ENCODE measurements around the gene EEFSEC. TPM values are rescaled to one million over a fixed set of nuclear protein-coding genes. Genes with fewer than 3 reads are reported as not detected.

The EEFSEC gene
- total RNA-seq, 1 experiment from 2014 or later: 9.6 TPM

- TF ChIP-seq EZH2phosphoT487 (IDR thresholded peaks at IDR 0.05; ENCODE audit: borderline replicate concordance, low read length) (no peak), CTCF (conservative IDR thresholded peaks at IDR 0.05; ENCODE audit: low read depth, low read length) (no peak), EZH2 (IDR thresholded peaks at IDR 0.05; ENCODE audit: low read length, unreplicated experiment) (no peak)
- H3F3A ChIP-seq (ENCODE audit: low read length, unreplicated experiment): no peaks in the 10 kb centered on the region
- no peak overlapping the region for H3K9ac ChIP-seq (ENCODE audit: low read length)
- no peaks in the 10 kb centered on the region for H3K27me3 ChIP-seq (ENCODE audit: low read length)
- no peaks in the 10 kb centered on the region for H3K4me1 ChIP-seq (ENCODE audit: insufficient read depth, low read length)
- intact Hi-C loops (cut with micrococcal nuclease): loop anchor here (10.0 kb wide), 2 partner anchors 128 to 208 kb away; no protein-coding TSS in a partner anchor
- no peaks in the 10 kb centered on the region for H3K9me2 ChIP-seq (replicated peaks; ENCODE audit: low read length)
- H3K79me2 ChIP-seq (ENCODE audit: low read length): no peaks in the 10 kb centered on the region
- no peak overlapping the region for H3K27ac ChIP-seq (ENCODE audit: low read length)
- H2AFZ ChIP-seq (ENCODE audit: low read length): no peak overlapping the region
- no peaks in the 10 kb centered on the region for H3K9me3 ChIP-seq (ENCODE audit: low read length)
- DNase-seq (no peak), ATAC-seq (no peak)
- no peak overlapping the region for H3K4me3 ChIP-seq (ENCODE audit: low read length)
- no peak overlapping the region for H3K4me2 ChIP-seq (ENCODE audit: low read length)
- H3K36me3 ChIP-seq (ENCODE audit: low read depth, low read length): no peaks in the 10 kb centered on the region
- ChIA-PET CTCF (no interaction called here), POLR2A (ENCODE audit: unreplicated experiment) (no interaction called here)
- H4K20me1 ChIP-seq (ENCODE audit: low read length): no peaks in the 10 kb centered on the region
- BruUV-seq (replicated peaks): no TSS peak
Measured at GRCh38 chr3:128176276-128176833, 23.1 kb downstream of the EEFSEC start.

GRCh38 chr3:128177865-128178264 is 24.6 kb downstream of the EEFSEC start:
- ChIA-PET POLR2A (ENCODE audit: unreplicated experiment) (no interaction called here), CTCF (no interaction called here)
- H3F3A ChIP-seq (ENCODE audit: low read length, unreplicated experiment): no peaks in the 10 kb centered on the region
- no peak overlapping the region for H3K9ac ChIP-seq (ENCODE audit: low read length)
- no peaks in the 10 kb centered on the region for H3K36me3 ChIP-seq (ENCODE audit: low read depth, low read length)
- H3K27ac ChIP-seq (ENCODE audit: low read length): no peak overlapping the region
- H3K9me2 ChIP-seq (replicated peaks; ENCODE audit: low read length): no peaks in the 10 kb centered on the region
- no peak overlapping the region for H3K4me2 ChIP-seq (ENCODE audit: low read length)
- H4K20me1 ChIP-seq (ENCODE audit: low read length): no peaks in the 10 kb centered on the region
- no TSS peak for BruUV-seq (replicated peaks)
- DNase-seq (no peak), ATAC-seq (no peak)
- no peak overlapping the region for H3K4me3 ChIP-seq (ENCODE audit: low read length)
- TF ChIP-seq EZH2 (IDR thresholded peaks at IDR 0.05; ENCODE audit: low read length, unreplicated experiment) (no peak), EZH2phosphoT487 (IDR thresholded peaks at IDR 0.05; ENCODE audit: borderline replicate concordance, low read length) (no peak), CTCF (conservative IDR thresholded peaks at IDR 0.05; ENCODE audit: low read depth, low read length) (no peak)
- H2AFZ ChIP-seq (ENCODE audit: low read length): no peak overlapping the region
- no peaks in the 10 kb centered on the region for H3K9me3 ChIP-seq (ENCODE audit: low read length)
- intact Hi-C loops (cut with micrococcal nuclease): loop anchor here (10.0 kb wide), 2 partner anchors 127 to 207 kb away; no protein-coding TSS in a partner anchor
- no peaks in the 10 kb centered on the region for H3K4me1 ChIP-seq (ENCODE audit: insufficient read depth, low read length)
- H3K27me3 ChIP-seq (ENCODE audit: low read length): no peaks in the 10 kb centered on the region
- H3K79me2 ChIP-seq (ENCODE audit: low read length): no peaks in the 10 kb centered on the region

GRCh38 chr3:128178782-128179483 is 25.7 kb downstream of the EEFSEC start:
- H2AFZ ChIP-seq (ENCODE audit: low read length): no peak overlapping the region
- intact Hi-C loops (cut with micrococcal nuclease): loop anchor here (10.0 kb wide), 2 partner anchors 126 to 206 kb away; no protein-coding TSS in a partner anchor
- no peak overlapping the region for H3K4me2 ChIP-seq (ENCODE audit: low read length)
- H3K9ac ChIP-seq (ENCODE audit: low read length): no peak overlapping the region
- H3K79me2 ChIP-seq (ENCODE audit: low read length): no peaks in the 10 kb centered on the region
- H3K9me2 ChIP-seq (replicated peaks; ENCODE audit: low read length): no peaks in the 10 kb centered on the region
- H3K27ac ChIP-seq (ENCODE audit: low read length): no peak overlapping the region
- H3K4me1 ChIP-seq (ENCODE audit: insufficient read depth, low read length): no peaks in the 10 kb centered on the region
- no peaks in the 10 kb centered on the region for H3K27me3 ChIP-seq (ENCODE audit: low read length)
- DNase-seq: no peak
- H3K9me3 ChIP-seq (ENCODE audit: low read length): no peaks in the 10 kb centered on the region
- no TSS peak for BruUV-seq (replicated peaks)
- H3K4me3 ChIP-seq (ENCODE audit: low read length): no peak overlapping the region
- TF ChIP-seq EZH2 (IDR thresholded peaks at IDR 0.05; ENCODE audit: low read length, unreplicated experiment) (no peak), EZH2phosphoT487 (IDR thresholded peaks at IDR 0.05; ENCODE audit: borderline replicate concordance, low read length) (no peak), CTCF (conservative IDR thresholded peaks at IDR 0.05; ENCODE audit: low read depth, low read length) (no peak)
- ChIA-PET POLR2A (ENCODE audit: unreplicated experiment) (interaction anchor here (0.7 kb wide), 1 partner anchor 11 kb away, joined by 4 read pairs; no protein-coding TSS in a partner anchor), CTCF (no interaction called here)
- H4K20me1 ChIP-seq (ENCODE audit: low read length): no peaks in the 10 kb centered on the region
- no peak for ATAC-seq
- H3F3A ChIP-seq (ENCODE audit: low read length, unreplicated experiment): no peaks in the 10 kb centered on the region
- H3K36me3 ChIP-seq (ENCODE audit: low read depth, low read length): no peaks in the 10 kb centered on the region

Data from PC-3 (cell line).